HG03432 (cell line): Measurements from ENCODE around the gene FBXL20.
"Not testable (repeated sequence)": the region's sequence is repeated elsewhere in the genome, so short reads cannot be mapped to it uniquely, and the experiment has no call there.

Experiments
- ATAC-seq: cut with Tn5 transposase; IDR thresholded peaks from one replicate; pipeline ENCODE4 v1.9.1; 2021; ENCODE audit warnings: mild to moderate bottlenecking, moderate library complexity; ENCODE audit not compliant: unreplicated experiment

FBXL20 gene

GRCh38 chr17:39334008-39334744 is 67.2 kb downstream of the FBXL20 start:
- not testable (repeated sequence) for ATAC-seq

- no peak for ATAC-seq
Observed at GRCh38 chr17:39332092-39332491, 69.3 kb downstream of the FBXL20 start.

- no peak for ATAC-seq
Observed at GRCh38 chr17:39328815-39329214, 72.6 kb downstream of the FBXL20 start.

GRCh38 chr17:39327109-39327508 is 74.3 kb downstream of the FBXL20 start:
- no peak for ATAC-seq

GRCh38 chr17:39325528-39326240 is 75.7 kb downstream of the FBXL20 start:
- ATAC-seq, result no peak

GRCh38 chr17:39318636-39319035 is 82.8 kb downstream of the FBXL20 start:
- no peak for ATAC-seq

GRCh38 chr17:39306509-39307212 is 94.8 kb downstream of the FBXL20 start:
- ATAC-seq, result no peak

- no peak for ATAC-seq
Observed at GRCh38 chr17:39305978-39306377, 95.4 kb downstream of the FBXL20 start.

GRCh38 chr17:39304188-39304587 is 97.2 kb downstream of the FBXL20 start:
- ATAC-seq, result no peak

GRCh38 chr17:39294060-39294459 is 107.4 kb downstream of the FBXL20 start:
- no peak for ATAC-seq

- ATAC-seq, result not testable (repeated sequence)
Observed at GRCh38 chr17:39292546-39292945, 108.9 kb downstream of the FBXL20 start.

GRCh38 chr17:39286513-39286912 is 114.9 kb downstream of the FBXL20 start:
- ATAC-seq, result not testable (repeated sequence)

- no peak for ATAC-seq
Observed at GRCh38 chr17:39284685-39285084, 116.7 kb downstream of the FBXL20 start.

- no peak for ATAC-seq
Observed at GRCh38 chr17:39283896-39284295, 117.5 kb downstream of the FBXL20 start.

- ATAC-seq, result no peak
Observed at GRCh38 chr17:39283098-39283497, 118.3 kb downstream of the FBXL20 start.

- no peak for ATAC-seq
Observed at GRCh38 chr17:39281806-39282205, 119.6 kb downstream of the FBXL20 start.

GRCh38 chr17:39278246-39278645 is 123.2 kb downstream of the FBXL20 start:
- ATAC-seq, result not testable (repeated sequence)

GRCh38 chr17:39277110-39277509 is 124.3 kb downstream of the FBXL20 start:
- no peak for ATAC-seq

- no peak for ATAC-seq
Observed at GRCh38 chr17:39276113-39276512, 125.3 kb downstream of the FBXL20 start.

GRCh38 chr17:39271546-39271945 is 129.9 kb downstream of the FBXL20 start:
- ATAC-seq, result no peak

GRCh38 chr17:39270923-39271322 is 130.5 kb downstream of the FBXL20 start:
- no peak for ATAC-seq

- no peak for ATAC-seq
Observed at GRCh38 chr17:39264119-39264518, 137.3 kb downstream of the FBXL20 start.
